H1 (cell line): ENCODE data around the gene MAGI1.

Source experiments
- EGR1 ChIP-seq: IDR thresholded peaks from 2 replicates; pipeline ENCODE4 v1.6.1; 2011; ENCODE audit warnings: low read depth, low read length, borderline replicate concordance
- HDAC6 ChIP-seq: IDR thresholded peaks from one replicate; pipeline ENCODE4 v1.7.1; 2012; ENCODE audit warnings: low read depth, mild to moderate bottlenecking, inconsistent platforms, low read length, moderate library complexity
- POLR2A ChIP-seq, 2 experiments: IDR thresholded peaks; 1 replicate in 1 of 2; 2 replicates in 1 of 2; pipeline ENCODE4 v1.6.1; 2011; ENCODE audit warnings: low read depth in 2 of 2, low read length in 2 of 2, mild to moderate bottlenecking in 2 of 2; ENCODE audit errors: control extremely low read depth in 1 of 2
- POLR2AphosphoS5 ChIP-seq: IDR thresholded peaks from 2 replicates; pipeline ENCODE4 v1.6.1; 2011; ENCODE audit warnings: low read depth, low read length
- POU5F1 ChIP-seq: IDR thresholded peaks from 2 replicates; pipeline ENCODE4 v1.6.1; 2011; ENCODE audit warnings: low read depth, mild to moderate bottlenecking, low read length, moderate library complexity
- SP1 ChIP-seq: IDR thresholded peaks from 2 replicates; pipeline ENCODE4 v1.6.1; 2011; ENCODE audit warnings: low read depth, low read length
- TEAD4 ChIP-seq: IDR thresholded peaks from 2 replicates; pipeline ENCODE4 v1.6.1; 2012; ENCODE audit warnings: low read depth, low read length, inconsistent platforms, mixed read lengths
- YY1 ChIP-seq: IDR thresholded peaks from 2 replicates; pipeline ENCODE4 v1.6.1; 2011; ENCODE audit warnings: low read depth, mild to moderate bottlenecking, low read length
- ZNF274 ChIP-seq: IDR thresholded peaks from 2 replicates; pipeline ENCODE4 v1.7.0; 2012; ENCODE audit warnings: low read length, borderline replicate concordance; ENCODE audit errors: extremely low read depth
- TF ChIP-seq, protein P1 (sequence below), 3 experiments: IDR thresholded peaks; 1 replicate in 2 of 3; 2 replicates in 1 of 3; pipeline versions ENCODE4 v1.5.1 to v1.6.1; 2011; ENCODE audit warnings: low read length in 3 of 3, mild to moderate bottlenecking in 3 of 3, inconsistent platforms in 2 of 3, low read depth in 1 of 3, moderate library complexity in 1 of 3; ENCODE audit not compliant: insufficient read depth in 1 of 3; ENCODE audit errors: control extremely low read depth in 1 of 3
- TF ChIP-seq, protein P2 (sequence below): IDR thresholded peaks from 2 replicates; pipeline ENCODE4 v1.6.1; 2012; ENCODE audit warnings: inconsistent platforms

DNA sequence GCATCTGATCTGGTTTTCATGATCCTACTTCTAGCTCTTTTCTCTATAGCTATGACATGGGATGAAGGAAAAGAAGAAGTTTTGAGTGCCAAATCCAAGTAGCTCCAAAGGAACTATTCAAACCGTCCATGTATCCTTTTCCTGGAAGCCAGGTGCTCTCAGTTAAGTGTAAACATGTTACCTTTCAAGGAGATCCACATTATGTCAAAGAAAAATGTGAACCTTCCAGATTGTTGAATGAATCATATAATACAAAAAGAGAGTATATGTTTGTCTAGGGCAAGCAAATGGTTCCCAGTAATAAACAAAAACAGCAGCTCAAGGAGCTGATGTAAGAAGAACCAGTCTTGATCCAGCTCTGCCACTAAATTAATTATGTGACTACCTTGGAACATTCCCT is 534.9 kb downstream of the MAGI1 start:
- no peak for TF ChIP-seq YY1
- no peak for TF ChIP-seq POLR2A (IDR thresholded peaks at IDR 0.05; ENCODE audit: control extremely low read depth in 1 of 2, low read depth in 2 of 2, low read length in 2 of 2)
- TF ChIP-seq TEAD4, result no peak
- TF ChIP-seq, protein P1, sequence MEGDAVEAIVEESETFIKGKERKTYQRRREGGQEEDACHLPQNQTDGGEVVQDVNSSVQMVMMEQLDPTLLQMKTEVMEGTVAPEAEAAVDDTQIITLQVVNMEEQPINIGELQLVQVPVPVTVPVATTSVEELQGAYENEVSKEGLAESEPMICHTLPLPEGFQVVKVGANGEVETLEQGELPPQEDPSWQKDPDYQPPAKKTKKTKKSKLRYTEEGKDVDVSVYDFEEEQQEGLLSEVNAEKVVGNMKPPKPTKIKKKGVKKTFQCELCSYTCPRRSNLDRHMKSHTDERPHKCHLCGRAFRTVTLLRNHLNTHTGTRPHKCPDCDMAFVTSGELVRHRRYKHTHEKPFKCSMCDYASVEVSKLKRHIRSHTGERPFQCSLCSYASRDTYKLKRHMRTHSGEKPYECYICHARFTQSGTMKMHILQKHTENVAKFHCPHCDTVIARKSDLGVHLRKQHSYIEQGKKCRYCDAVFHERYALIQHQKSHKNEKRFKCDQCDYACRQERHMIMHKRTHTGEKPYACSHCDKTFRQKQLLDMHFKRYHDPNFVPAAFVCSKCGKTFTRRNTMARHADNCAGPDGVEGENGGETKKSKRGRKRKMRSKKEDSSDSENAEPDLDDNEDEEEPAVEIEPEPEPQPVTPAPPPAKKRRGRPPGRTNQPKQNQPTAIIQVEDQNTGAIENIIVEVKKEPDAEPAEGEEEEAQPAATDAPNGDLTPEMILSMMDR (IDR thresholded peaks at IDR 0.05; ENCODE audit: control extremely low read depth in 1 of 3, insufficient read depth in 1 of 3, low read depth in 1 of 3, low read length in 3 of 3), result no peak
- TF ChIP-seq EGR1, result no peak
- TF ChIP-seq ZNF274, result no peak
- TF ChIP-seq, protein P2, sequence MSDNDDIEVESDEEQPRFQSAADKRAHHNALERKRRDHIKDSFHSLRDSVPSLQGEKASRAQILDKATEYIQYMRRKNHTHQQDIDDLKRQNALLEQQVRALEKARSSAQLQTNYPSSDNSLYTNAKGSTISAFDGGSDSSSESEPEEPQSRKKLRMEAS, result no peak
- TF ChIP-seq SP1, result no peak
- TF ChIP-seq POLR2AphosphoS5, result no peak
- TF ChIP-seq HDAC6, result no peak
- no peak for TF ChIP-seq POU5F1
